Esophagus muscularis mucosa (tissue), 4 donors: Measurements from ENCODE around the gene HOXD9. TPM values are rescaled to one million over a fixed set of nuclear protein-coding genes. Genes with fewer than 3 reads are reported as not detected.

Experiments used
- DNase-seq: peaks from one replicate; pipeline ENCODE4 v3.0.0-alpha.2; 2017; ENCODE audit errors: extremely low spot score
- H3K27ac ChIP-seq, 4 donors: fragments of 200-600 bp; sonication (generic); replicated peaks in 1 of 4; 1 replicate in 3 of 4; 2 replicates in 1 of 4; pipeline ENCODE4 v1.5.1; 2016 to 2019; ENCODE audit warnings: mild to moderate bottlenecking in 1 of 4
- H3K27me3 ChIP-seq, 4 donors: fragments of 200-600 bp; sonication (generic); one replicate each; pipeline versions ENCODE4 v1.5.1 to v1.6.0; 2016 to 2019
- H3K36me3 ChIP-seq, 4 donors: fragments of 200-600 bp; sonication (generic); one replicate each; pipeline ENCODE4 v1.5.1; 2016 to 2019
- H3K4me1 ChIP-seq, 4 donors: fragments of 200-600 bp; sonication (generic); one replicate each; pipeline ENCODE4 v1.5.1; 2016 to 2019
- H3K4me3 ChIP-seq, 4 donors: fragments of 200-600 bp; sonication (generic); 1 replicate in 2 of 4; 2 replicates in 2 of 4; pipeline ENCODE4 v1.5.1; 2016 to 2019; ENCODE audit warnings: mild to moderate bottlenecking in 4 of 4, moderate library complexity in 1 of 4
- H3K9me3 ChIP-seq, 4 donors: fragments of 200-600 bp; sonication (generic); 1 replicate in 3 of 4; 2 replicates in 1 of 4; pipeline ENCODE4 v1.5.1; 2016 to 2019
- CTCF ChIP-seq, 3 experiments: fragments of 200-600 bp in 2 of 3; fragments of 450-650 bp in 1 of 3; sonication (generic) in 2 of 3; IDR thresholded peaks; one replicate each; pipeline ENCODE4 v1.5.1; 2017 to 2019; ENCODE audit warnings: antibody characterized with exemption in 3 of 3, mild to moderate bottlenecking in 2 of 3, moderate library complexity in 1 of 3
- EP300 ChIP-seq: sonication (generic); formaldehyde crosslinking; IDR thresholded peaks from one replicate; pipeline ENCODE4 v1.6.1; 2017; ENCODE audit warnings: antibody characterized with exemption
- POLR2A ChIP-seq: fragments of 450-650 bp; IDR thresholded peaks from one replicate; pipeline ENCODE4 v1.6.1; 2017; ENCODE audit warnings: antibody characterized with exemption, moderate library complexity, mild to moderate bottlenecking, low read depth
- POLR2AphosphoS5 ChIP-seq, 2 donors: sonication (generic); formaldehyde crosslinking; IDR thresholded peaks; one replicate each; pipeline ENCODE4 v1.6.1; 2017; ENCODE audit warnings: antibody characterized with exemption in 2 of 2
- WGBS: methylation state at CpG from one replicate; pipeline ENCODE4 v1.1.5; 2018; 5-methylcytosine and 5-hydroxymethylcytosine counted together
- intact Hi-C: fragments of 100-400 bp; cut with DNase I; formaldehyde crosslinking; loops from one replicate; pipeline ENCODE4 v1.15.1; 2023
- total RNA-seq, 4 donors: library from RNA; depleted of rRNA; stranded (reverse); fragments of >200 nt; gene quantifications; one replicate each; pipeline versions ENCODE4 v1.1.0 to v1.2.1, GENCODE V29; 2016

Gene HOXD9
- total RNA-seq, 4 donors from 2014 or later, result 0.83 to 2.2 (median 0.99) TPM

GRCh38 chr2:176088937-176089842 is 33.3 kb upstream of the HOXD9 start:
- intact Hi-C loops, result loop anchor here (10.0 kb wide), 1 partner anchor 1754 kb away; the partner anchor contains the start of gene SP9
- Histone ChIP-seq H3K27ac (no peak overlapping the region), H3K4me3 (no peak overlapping the region), H3K36me3 (no peaks in the 10 kb centered on the region), H3K9me3 (no peaks in the 10 kb centered on the region), H3K4me1 (peaks cover 21 to 54% (median 50%) of the 10 kb centered on the region in 4 donors), H3K27me3 (peaks cover 8 to 100% (median 88%) of the 10 kb centered on the region in 4 donors)
- 10% methylated on average over 6 of the region's 6 CpGs for WGBS
- TF ChIP-seq EP300, result no peak
- TF ChIP-seq POLR2A, result no peak
- no peak for TF ChIP-seq POLR2AphosphoS5 (IDR thresholded peaks at IDR 0.05)
- TF ChIP-seq CTCF (IDR thresholded peaks at IDR 0.05), result no peak
- no peak for DNase-seq

GRCh38 chr2:176089843-176090395 is 32.6 kb upstream of the HOXD9 start:
- Histone ChIP-seq H3K36me3 (no peaks in the 10 kb centered on the region), H3K9me3 (no peaks in the 10 kb centered on the region), H3K27me3 (peaks cover 8 to 100% (median 89%) of the 10 kb centered on the region in 4 donors), H3K27ac (no peak overlapping the region), H3K4me3 (no peak overlapping the region), H3K4me1 (peaks cover 21 to 48% (median 45%) of the 10 kb centered on the region in 4 donors)
- no peak for DNase-seq
- no peak for TF ChIP-seq EP300
- TF ChIP-seq CTCF (IDR thresholded peaks at IDR 0.05), result no peak
- TF ChIP-seq POLR2AphosphoS5 (IDR thresholded peaks at IDR 0.05), result no peak
- TF ChIP-seq POLR2A, result no peak
- intact Hi-C loops, result loop anchor here (10.0 kb wide), 1 partner anchor 1755 kb away; the partner anchor contains the start of gene SP9

GRCh38 chr2:176090862-176091261 is 31.7 kb upstream of the HOXD9 start:
- Histone ChIP-seq H3K4me1 (peaks cover 20 to 39% (median 36%) of the 10 kb centered on the region in 4 donors), H3K27me3 (peaks cover 8 to 100% (median 89%) of the 10 kb centered on the region in 4 donors), H3K27ac (no peak overlapping the region), H3K36me3 (no peaks in the 10 kb centered on the region), H3K9me3 (no peaks in the 10 kb centered on the region), H3K4me3 (no peak overlapping the region)
- WGBS, result 29% methylated on average over 5 of the region's 5 CpGs
- DNase-seq, result no peak
- intact Hi-C loops, result no loop called here
- TF ChIP-seq POLR2AphosphoS5 (IDR thresholded peaks at IDR 0.05), result no peak
- TF ChIP-seq POLR2A, result no peak
- TF ChIP-seq EP300, result no peak
- TF ChIP-seq CTCF (IDR thresholded peaks at IDR 0.05), result no peak

GRCh38 chr2:176091329-176092258 is 30.9 kb upstream of the HOXD9 start:
- H3K9me3 ChIP-seq, result no peaks in the 10 kb centered on the region
- peaks cover 16 to 37% (median 34%) of the 10 kb centered on the region in 4 donors for H3K4me1 ChIP-seq
- no peak for TF ChIP-seq POLR2A
- TF ChIP-seq POLR2AphosphoS5 (IDR thresholded peaks at IDR 0.05), result no peak
- no peak for TF ChIP-seq EP300
- no peak for TF ChIP-seq CTCF (IDR thresholded peaks at IDR 0.05)
- no peak for DNase-seq
- H3K27me3 ChIP-seq, result peaks cover 8 to 100% (median 89%) of the 10 kb centered on the region in 4 donors
- no peaks in the 10 kb centered on the region for H3K36me3 ChIP-seq
- H3K27ac ChIP-seq, result no peak overlapping the region
- no peak overlapping the region for H3K4me3 ChIP-seq
- whole genome bisulfite sequencing, result 6% methylated on average over 28 of the region's 31 CpGs
- intact Hi-C loops, result no loop called here
